NOMO-1 treated with dmso at 0.1 percent for 144 hours (cell line): ENCODE data around the gene MCTP2.
"Not testable (repeated sequence)": the region's sequence is repeated elsewhere in the genome, so short reads cannot be mapped to it uniquely, and the experiment has no call there.

Experiments used
- DNase-seq: peaks from one replicate; lab custom pipeline; 2025; ENCODE audit not compliant: unreplicated experiment; lab: John Stamatoyannopoulos, UW

MCTP2 gene

DNA sequence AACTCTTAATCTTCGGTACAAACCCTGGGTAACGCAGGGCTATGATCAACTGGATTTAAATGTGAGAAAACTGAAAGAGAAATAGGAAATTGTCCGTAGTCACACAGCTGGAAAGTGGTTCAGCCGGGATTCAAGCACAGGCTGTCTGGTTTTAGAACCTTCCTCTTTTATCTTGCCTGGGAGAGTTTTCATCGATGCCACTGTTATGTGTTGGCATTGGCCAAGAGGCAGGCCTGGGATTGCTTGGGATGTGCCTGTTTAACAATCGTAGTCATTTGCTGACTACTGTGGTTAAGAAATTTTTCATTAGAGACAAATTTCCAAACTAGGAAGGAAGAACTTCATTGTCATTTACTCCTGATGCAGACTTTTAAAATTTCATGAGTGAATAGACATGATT, 4.3 kb downstream of the MCTP2 start:
- DNase-seq = no peak

DNA sequence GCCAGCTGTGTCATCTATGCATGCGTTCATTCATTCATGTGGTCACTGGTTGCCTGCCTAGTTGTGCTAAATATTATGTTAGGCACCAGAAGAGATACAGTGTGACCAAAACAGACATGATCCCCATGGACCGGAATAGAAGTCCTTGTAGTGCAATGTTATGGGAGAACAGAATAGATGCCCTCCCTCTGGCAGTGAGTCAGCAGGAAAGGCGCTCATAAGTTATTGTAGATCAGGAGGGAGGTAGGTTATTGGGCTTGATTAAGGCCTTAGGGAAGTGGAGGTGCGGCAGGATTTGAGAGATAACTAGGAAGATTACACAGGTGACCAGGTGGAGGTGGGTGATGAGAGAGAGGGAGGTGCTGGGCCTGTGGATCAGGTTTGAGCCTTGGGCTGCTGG, 5.2 kb downstream of the MCTP2 start:
- no peak for DNase-seq

DNA sequence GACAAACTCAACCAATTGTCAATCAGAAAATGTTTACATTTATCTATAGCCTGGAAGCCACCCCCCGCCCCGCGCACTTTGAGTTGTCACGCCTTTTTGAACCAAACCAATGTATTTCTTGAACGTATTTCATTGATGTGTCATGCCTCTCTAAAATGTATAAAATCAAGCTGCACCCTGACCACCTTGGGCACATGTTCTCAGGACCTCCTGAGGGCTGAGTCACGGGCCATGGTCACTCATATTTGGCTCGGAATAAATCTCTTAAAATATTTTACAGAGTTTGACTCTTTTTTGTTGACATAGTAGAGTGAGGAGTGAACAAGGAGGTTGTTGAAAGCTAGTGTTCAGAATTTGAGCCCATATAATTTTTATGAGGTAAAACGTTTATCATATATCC, 6.5 kb downstream of the MCTP2 start:
- DNase-seq = no peak

DNA sequence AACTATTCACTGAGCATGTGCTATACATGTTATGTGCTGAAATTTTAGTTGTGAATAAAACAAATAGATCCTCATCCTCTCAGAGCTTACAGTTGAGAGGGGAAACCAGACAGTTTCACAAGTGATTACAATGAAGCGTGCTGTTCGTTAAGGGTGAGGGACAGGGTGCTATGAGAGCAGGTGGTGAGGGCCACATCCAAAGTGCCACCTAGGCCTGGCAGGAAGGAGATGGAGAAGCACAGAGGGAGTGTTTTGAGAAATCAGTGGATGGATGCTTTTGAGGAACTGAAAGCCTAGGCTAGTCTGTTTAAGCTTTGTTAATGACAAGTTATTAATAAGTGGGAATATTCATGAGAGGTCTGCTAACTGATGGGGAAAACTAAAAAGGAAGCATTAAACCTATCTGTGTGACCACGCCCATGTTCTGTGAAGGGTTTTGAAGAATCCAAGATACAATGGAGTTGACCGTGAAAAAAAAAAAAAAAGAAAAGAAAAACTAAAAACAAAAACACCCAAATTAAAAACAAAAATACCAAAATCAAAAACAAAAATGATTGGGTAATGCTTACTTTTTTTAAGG, 7.3 kb downstream of the MCTP2 start:
- peak; percentile 47 for DNase-seq

DNA sequence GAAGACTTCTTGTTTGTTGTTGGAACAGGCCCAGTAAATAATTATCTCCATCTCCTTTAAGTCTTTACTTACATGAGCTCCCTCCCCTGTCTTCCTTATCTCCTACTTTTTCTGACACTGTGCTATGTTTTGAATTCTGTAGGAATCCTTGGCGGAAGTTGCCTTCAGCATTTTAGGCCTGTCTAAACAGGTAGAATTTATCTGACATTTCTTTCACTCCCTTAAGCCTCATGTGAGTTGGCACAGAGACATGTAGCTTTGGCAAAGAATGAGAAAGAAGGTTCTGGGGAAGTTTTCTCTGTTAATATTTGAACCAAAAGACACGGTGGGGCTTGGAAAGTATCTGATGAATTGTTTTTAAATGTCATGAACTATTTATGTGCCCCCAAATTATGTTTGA, 8.1 kb downstream of the MCTP2 start:
- no peak for DNase-seq

DNA sequence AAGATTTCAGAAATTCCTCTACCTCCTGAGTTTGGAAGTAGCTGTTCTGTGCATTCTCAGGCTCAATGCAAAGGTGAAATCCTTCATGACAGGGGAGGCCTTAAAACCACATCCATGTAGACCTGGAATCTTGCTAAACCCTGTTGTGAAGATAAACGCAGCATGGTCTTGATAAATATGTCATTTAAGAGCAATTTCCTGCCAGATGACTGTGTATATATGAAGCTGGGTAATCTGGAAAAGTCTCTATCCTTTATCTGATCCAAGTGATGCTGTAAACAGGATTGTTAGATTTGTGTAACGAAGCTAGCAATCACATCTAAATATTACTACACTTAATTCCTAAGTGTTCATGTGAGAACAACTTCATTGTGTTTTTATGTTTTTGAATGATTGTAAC, 9.1 kb downstream of the MCTP2 start:
- no peak for DNase-seq

DNA sequence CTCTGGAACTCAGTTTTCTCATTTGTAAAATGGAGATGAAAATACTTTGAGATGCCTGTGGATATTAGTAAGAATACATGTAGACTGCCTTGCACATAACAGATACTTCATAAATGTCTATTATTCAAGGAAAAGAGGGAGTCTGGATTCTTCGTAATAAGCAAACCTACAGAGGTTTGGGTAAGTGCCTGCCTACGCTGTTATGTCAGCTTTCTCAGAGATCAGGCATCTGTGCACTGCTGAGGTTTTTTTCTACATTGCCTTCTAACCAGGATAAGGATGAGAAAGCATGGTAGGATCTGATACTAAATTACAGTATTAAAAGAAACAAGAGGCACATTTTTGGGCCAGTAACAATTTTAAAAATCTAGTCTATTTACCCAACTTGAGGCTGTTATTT, 10.9 kb downstream of the MCTP2 start:
- no peak for DNase-seq

DNA sequence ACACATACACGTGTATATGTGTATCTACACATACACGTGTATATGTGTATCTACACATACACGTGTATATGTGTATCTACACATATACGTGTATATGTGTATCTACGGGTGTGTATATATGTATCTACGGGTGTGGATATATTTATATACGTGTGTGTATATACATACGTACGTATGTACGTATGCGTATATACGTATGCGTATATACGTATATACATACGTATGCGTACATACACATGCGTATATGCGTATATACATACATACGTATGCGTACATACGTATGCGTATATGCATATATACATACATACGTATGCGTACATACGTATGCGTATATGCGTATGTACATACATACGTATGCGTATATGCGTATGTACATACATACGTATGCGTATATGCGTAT, 11.6 kb downstream of the MCTP2 start:
- DNase-seq = not testable (repeated sequence)

DNA sequence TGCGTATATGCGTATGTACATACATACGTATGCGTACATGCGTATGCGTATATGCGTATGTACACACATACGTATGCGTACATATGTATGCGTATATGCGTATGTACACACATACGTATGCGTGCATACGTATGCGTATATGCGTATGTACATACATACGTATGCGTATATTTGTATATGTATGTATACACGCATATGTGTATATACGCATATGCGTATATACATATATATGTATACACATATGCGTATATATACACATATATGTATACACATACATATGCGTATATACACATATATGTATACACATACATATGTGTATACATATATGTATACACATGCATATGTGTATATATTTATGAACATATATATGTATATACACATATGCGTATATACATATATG, 12.1 kb downstream of the MCTP2 start:
- DNase-seq = no peak

DNA sequence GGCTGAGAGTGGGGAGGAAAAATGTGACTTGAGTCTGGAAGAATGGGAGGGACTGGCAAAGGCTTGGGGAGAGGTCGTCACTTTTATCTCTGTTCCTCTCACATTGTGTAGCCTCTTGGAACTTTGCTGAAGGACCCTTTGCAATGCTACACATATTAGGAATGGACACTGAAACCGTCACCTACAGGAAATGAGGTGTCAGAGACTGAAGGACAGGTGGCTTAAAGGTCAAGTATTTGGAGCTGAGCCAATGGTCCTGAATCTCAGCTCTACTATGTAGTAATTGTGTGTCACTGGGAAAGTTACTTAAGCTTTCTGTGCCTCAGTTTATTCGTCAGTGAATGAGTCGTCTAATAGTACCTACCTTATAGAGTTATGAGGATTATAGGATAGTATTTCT, 14.7 kb downstream of the MCTP2 start:
- no peak for DNase-seq

DNA sequence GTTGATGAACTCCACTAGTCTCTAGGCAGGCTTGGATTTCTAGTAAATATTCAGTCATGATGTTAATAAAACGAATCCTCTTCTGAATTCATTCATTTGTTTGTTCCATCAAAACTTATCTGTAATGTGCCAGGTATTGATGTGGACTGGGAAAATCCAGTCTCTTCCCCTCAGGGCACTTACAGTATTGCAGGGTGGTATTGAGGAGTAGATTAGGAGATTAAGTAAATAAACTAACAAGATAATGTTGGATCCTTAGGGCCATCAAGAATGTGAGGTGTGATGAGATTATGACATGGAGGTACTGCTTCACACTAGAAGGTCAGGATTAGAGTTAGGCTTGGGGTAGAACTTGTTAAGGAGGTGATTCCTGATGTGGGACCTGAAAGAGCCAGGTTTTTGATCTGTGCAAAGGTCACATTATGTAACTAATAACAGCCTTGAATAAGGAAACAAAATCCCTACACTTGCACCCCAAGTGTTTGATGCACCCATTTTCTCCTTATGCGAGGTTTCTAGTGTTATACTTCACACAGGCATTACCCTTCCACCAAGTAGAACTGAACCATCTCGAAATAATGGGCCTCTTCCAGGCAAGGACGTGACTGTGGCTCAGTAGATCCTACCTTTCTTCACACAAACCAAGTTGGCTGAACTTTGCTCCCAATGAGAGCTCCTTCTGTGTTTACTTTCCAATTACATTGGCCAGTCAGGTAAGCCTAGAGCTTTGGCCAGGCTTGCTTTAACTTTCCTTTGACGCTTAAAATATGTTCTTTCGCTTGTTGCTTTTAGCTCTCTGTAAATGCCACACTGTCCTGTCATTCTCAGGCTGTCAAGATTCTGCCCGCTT, 16.7 kb downstream of the MCTP2 start:
- DNase-seq = no peak

DNA sequence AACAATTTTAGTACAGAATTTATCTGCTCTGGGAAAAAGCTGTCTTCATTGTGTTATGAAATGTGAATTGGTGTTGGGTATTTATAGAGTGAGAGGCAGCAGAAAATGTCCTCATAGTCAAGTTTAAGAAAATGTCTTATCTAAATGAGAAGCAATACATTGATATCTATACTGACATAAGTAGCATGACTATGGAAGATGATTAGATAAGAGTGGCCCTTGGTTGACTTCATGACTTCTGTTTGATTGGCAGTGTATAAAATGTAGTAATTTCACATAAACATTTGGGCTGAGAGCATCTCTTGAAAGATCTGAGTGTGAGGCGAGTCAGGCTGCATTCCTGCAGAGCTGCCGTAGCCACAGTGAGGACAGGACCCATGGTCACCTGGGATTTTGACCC, 19.4 kb downstream of the MCTP2 start:
- DNase-seq = no peak

DNA sequence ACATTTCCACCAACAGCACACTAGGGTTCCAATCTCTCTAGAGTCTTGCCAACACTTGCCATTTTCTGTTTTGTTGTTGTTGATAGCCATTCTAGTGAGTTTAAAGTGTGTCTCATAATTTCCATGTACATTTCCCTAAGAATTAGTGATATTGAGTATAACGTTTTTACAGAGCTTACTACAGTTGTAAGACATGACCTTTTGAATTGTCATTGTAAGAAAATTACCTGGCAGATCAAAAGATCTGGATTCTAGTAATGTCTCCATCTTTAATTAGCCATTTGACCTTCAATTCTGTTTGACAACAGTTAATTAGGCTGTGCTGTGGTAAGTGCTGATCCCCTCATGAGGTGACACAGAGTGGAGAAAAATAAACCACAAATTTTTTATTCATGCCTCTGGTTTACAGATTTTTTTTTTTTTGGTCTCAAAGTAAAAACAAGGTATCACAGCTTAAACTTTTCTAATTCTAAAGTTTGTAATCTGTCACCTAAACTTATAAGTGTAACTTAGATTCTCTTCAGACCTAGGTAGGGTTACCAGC, 20.9 kb downstream of the MCTP2 start:
- no peak for DNase-seq

DNA sequence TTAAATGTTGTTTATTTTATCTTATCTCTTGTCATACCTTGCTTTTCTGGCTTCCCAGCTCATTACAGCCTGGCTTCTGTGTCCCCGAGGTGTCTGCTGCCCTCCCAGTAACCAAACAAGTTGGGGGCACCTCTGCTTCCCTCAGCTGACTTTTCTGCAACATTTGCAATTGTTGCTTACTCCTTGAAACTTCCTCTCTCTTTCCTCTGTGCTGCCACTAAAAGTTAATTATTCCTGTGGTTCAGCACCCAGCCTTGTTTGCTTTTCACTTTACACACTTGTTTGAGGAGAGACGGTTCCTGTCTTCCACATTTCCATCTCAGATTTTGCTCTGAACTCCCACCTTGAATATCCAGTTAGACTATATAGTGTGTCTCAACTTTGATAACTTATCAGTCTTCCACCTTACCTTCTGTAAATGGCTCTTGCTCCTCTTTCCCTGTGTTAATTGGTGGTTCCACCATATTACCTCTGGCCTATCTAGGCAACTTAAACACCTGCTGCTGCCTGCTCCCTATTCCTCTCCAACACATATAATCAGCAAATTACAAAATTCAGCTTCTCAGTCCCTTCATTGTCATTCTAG, 21.6 kb downstream of the MCTP2 start:
- no peak for DNase-seq

DNA sequence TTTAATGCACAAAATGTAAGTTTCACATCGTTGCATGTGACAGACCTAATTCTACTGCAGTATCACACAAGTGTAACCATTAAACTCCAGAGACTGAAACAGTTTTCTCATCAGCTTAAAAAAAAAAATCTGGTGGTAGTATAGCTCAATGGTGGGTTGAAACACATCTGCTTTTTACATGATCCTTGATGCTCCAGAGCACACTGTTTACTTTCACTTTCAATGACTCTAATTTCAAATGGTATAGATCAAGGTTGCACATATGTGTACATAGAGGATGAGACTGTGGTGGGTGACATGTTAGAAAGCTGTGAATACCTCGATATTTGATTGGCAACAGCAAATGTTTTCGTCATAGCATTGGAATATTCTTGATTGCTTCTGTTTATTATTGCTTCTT, 22.4 kb downstream of the MCTP2 start:
- no peak for DNase-seq

DNA sequence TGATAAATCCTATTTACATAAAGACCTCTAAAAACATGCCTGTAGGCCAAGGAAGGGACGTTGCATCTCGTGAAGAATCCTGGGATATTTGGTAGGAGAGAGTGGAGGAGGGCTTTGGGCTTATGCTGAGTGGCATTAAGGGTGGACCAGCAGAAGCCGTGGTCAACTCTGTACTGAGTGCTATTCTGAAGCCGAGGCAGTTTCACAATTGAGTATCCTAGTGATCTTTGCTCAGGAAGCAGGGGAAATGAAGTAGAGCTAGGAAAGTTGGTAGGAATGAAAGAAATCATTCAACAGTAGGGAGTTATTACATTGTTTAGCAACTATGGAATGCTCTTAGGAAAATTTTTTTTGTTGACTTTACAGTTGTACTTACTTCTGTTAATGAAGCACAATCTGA, 24.2 kb downstream of the MCTP2 start:
- DNase-seq = no peak

DNA sequence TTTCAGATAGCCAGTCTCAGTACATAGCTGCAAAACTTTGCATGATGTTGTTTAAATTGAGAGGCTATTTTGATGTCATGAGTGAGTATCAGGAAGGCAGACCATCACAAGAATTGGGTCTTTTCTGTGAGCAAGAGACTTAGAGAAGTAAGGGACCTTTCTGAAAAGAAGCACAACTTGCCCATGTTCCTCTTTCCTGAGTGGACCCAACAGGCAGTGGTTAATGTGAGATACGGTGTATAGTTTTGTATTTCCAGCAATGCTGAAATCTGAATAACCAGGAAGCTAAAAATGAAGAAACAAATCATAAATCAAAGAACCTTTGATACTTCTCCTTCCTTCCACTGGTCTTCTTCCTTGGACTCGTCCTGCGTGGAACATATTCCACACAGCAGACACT, 25.1 kb downstream of the MCTP2 start:
- no peak for DNase-seq

DNA sequence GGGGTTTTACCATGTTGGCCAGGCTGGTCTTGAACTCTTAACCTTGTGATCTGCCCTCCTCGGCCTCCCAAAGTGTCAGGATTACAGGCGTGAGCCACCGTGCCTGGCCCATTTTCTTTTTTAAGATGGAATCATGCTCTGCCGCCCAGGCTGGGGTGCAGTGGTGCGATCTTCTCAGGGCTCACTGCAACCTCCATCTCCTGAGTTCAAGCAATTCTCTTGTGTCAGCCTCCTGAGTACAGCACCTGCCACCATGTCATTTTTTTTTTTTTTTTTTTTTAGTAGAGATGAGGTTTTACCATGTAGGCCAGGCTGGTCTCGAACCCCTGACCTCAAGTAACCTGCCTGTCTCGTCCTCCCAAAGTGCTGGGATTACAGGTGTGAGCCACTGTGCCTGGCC, 26.4 kb downstream of the MCTP2 start:
- DNase-seq = not testable (repeated sequence)

DNA sequence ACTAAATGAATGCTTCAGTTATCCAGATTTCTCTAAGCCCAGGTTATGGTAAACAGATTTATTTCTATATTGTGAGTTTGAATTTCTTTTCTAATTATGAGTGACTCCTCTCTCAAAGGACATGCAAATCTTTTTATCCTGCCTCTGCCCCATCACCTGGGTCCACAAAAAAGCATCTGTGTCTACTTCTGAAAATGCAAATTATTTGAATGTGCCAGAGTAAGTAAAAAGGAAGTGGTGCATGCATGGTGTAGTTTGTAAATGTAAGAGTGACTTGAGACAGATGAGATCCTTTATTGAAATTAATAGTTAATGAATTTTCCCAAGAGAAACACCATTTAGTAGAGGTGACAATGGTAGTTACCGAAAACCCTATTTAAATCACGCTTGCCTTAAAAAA, 26.9 kb downstream of the MCTP2 start:
- no peak for DNase-seq

DNA sequence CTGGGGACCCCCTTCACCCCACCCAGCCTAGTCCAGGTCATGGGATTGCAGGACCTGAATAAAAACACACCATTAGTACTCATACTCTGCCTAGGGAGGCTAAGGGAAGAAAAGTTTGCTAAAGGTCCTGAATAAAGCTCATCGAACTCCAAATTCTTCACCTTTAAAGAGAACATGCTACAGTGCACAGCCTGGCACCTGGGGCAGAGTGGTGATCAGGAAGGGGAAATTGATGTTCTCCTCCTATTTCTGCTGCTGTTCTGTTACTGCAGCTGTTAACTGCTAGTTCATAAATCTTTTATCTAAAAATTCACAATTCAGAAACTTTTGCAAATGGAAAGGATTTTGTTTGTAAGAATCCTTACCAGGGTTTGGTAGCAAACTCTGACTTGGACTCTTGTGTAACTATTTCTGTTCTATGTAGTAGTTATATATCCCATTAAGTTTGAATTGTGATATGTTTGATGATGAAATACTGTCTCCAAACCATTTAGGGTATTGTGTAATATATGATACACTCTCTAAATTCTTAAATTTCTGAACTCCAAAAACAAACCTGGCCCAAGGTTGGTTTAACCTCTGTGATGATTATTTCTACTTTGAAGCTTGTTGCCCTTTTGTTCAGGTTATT, 27.9 kb downstream of the MCTP2 start:
- peak; percentile 52 for DNase-seq

DNA sequence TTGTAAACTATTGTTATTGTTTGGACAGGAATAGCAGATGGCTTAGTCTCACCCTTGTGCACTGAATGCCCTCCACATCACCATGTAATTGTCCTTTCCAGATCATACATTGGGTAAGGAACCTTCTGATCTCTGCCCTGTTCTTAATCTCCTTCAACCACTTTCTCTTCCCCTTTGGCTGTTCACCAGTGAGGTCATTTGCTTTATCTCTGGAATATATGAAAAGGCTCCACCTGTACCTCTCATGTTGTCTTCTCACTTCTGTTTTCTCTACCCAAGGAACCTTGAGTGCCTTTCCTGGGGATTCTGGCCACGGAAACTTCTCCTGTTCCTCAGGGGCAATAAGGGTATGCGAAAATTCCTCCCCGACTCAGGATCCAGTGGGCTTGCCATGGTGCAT, 28.5 kb downstream of the MCTP2 start:
- peak; percentile 42 for DNase-seq

DNA sequence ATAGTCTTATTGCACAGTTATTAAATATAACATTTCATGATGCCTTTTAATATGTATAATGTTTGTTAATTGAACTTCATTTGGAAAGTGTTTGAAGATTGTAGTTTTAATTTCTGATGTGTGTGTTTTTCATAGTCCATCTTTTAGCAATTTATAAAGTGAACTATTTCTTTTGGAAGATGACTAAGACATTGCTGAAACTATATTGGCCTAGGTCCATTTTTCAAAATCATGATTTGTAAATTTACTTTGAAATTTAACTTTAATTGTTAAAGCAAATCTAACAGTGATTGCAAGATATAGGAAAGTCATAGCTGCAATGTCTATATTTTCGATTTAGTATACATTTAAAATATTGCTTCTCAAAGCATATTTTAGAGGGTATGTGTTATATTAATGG, 30.8 kb downstream of the MCTP2 start:
- no peak for DNase-seq
